COR-L47 (cell line): ENCODE measurements around the gene ZNF654.
"Not testable (repeated sequence)": the region's sequence is repeated elsewhere in the genome, so short reads cannot be mapped to it uniquely, and the experiment has no call there.

Experiments used
- DNase-seq: peaks from one replicate; lab custom pipeline; 2025; lab: John Stamatoyannopoulos, UW

Gene ZNF654

DNA sequence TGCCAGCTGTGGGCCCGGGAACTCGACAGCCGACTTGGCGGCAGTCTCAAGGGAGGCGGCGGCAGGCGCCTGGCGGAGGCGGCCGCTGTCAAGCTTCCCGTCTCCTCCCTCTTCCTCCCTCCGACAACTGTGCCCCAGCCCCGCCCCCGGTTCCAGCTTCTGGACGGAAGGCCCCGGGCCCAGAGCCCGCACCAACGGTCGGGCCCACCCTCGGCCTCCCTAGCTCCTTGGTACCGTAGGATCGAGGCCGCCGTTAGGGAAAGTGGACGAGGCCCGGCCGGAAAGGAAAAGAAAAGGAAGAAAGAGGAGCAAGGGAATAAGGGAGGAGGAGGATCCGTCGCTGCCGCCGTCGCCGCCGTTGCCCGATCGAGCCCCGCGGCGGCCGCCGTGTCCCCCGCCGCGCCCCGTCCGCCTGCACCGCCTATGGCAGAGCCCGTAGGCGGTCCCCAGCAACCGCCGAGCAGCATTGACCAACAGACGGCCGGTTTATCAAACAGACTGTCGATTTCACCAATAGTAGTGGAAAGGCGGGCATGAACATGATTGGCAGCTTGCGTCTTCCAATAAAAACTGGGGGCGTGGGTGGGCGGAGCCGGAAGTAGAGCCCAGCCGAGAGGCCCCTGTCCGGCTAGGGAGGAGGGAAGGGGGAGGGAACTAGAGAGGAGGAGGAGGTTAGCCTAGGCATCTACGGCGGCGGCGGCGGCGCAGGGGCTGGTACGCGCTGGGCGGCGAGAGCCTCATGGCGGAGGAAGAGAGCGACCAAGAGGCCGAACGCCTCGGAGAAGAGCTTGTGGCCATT lies at the start of gene ZNF654, which contains the start of gene CGGBP1:
ZNF654 (plus strand) TSS at position 675 of the 799 bp plus-strand sequence; CDS start at position 740, 65 bp downstream.
CGGBP1 (minus strand) TSS at position 425 of the 799 bp plus-strand sequence. CDS start 3,029 bp downstream, outside the sequence.
- DNase-seq = peak; percentile 90

DNA sequence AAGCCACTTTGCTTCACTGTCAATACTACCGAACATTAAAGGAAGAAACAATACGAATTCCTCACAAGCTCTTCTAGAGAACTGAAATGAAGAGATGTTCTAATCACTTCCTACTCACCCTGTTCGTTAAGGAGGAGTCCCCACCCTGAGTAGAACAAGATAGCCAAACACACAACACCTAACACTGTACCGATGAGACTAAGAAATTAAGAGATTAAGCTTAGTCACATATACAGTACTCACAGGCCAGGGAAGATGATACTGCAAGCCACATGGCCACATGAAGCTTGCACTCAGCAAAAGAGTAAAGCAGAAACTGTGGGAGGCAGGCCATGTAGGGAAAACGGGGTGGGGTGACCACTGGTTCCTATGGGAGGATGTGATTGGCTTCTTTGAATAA lies 48.2 kb upstream of the ZNF654 start:
- no peak for DNase-seq

DNA sequence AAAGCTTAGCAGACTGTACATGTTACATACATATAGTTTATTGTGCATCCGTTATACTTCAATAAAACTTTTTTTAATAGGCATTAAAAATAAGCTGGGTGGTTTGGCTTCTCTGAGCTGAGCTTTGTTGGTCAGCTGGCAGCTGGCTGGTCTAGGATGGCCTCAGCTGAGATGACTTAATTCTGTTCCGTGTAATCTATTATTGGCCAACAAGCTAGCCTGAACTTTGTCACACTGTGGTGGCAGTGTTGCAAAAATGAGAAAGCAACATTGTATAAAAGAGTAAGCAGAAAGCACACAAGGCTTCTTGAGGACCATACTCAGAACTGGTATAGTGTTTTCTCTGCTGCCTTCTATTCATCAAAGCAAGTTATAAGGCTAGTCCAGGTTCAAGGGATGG lies 45.5 kb upstream of the ZNF654 start:
- DNase-seq = no peak

DNA sequence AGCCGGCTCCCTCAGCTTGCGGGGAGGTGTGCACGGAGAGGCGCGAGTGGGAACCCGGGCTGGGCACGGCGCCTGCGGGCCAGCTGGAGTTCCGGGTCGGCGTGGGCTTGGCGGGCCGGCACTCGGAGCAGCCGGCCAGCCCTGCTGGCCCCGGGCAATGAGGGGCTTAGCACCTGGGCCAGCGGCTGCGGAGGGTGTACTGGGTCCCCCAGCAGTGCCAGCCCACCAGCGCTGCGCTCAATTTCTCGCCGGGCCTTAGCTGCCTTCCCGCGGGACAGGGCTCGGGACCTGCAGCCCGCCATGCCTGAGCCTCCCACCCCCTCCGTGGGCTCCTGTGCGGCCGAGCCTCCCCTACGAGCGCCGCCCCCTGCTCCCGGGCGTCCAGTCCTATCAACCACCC lies 43.4 kb upstream of the ZNF654 start:
- DNase-seq = not testable (repeated sequence)

DNA sequence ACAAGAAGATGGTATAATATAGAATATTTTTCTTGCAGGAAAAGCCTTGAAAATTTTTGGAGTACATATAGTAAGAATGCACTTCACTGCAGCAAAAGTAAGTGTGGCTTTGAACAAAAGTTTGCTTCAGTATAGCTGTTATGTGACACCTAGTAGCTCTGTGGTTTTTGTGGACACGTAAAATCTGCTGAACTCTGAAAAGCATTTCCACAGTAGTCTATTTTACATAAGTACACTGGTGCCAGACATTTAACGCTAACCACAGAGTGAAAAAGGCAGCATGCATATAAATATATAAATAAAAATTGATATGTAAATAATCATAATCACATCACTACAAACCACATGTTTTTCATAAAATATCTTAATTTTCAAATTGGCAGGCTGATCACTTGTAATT lies 40.0 kb upstream of the ZNF654 start:
- DNase-seq = no peak

DNA sequence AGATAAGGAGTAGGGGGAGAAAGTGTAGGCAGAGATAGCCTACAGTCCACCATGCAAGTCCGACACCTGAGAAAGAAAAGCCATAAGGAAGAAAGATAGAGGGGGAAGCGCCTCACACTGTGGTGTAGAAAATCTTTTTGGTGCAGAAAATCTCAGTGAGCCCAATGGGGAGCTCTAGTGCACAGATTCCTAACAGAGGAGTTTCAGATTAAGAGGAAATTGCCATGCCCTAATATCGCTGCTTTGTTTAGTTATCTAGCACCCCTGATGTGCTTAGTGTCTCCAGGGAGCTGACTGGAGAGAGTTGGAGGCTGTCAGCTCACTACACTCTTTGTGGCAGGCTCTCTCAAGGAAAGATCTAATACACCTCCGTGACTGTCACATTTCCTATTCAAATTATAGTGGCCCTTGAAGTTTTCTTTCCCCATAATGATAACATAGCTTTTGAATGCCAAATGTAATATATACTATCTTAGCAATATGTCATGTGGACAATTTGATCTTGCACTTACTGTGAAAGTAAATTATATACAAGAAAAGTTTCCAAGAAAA lies 34.0 kb upstream of the ZNF654 start:
- DNase-seq = no peak

DNA sequence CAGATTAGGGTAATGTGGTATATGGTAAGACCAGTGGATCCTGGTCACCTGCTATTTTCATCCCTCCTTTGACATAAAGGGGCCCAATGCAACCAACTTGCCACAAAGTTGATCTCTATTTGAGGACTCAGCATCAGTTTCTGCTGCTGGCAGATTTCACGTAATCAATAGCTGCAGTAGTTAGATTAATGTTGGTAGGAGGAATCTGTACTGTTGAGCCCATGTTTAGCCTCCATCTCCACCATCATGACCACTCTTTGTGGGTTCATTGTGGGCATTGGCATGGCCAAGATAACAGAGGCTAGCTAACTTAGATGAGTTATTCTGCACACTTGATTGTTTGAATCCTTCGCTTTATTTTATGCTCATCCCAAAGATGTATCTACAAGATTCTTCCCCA lies 30.2 kb upstream of the ZNF654 start:
- DNase-seq = no peak

DNA sequence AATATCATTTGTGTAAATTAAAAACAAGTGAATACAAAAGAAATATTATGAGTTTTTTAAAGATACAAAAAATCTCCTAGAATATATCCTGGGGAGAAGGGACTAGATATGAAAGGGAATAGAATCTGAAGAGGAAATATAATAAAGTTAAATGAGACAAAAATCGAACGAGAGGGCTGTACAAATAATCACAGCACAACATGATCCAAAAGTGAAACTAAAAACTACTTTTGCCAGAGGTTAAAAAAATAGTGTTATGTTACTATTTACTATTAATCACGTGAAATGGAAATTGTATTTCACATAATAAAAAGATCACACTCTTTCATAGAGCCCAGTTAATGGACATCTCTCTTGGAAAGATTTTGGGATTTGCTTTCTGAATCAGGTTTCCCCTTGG lies 28.8 kb upstream of the ZNF654 start:
- no peak for DNase-seq

DNA sequence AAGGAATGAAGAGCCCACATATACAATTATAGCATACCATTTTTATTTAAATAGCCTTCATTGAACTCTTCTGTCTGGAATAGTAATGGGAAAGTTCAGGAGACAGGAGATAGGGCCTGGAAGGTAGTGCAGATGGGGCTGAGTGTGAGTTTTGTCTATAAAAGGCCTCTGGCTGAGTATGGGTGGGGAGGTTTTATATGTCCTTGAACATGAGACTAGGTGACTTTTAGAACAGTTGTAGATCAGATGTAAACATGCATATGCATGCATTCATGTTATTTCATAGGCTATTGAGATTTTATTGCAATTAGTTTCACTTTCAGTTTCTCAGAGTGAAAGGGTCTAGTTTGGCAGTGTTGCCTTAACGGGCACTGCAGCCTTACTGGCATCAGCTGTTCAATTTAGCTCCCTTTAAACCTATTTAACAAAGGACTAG lies 27.4 kb upstream of the ZNF654 start:
- DNase-seq = no peak

DNA sequence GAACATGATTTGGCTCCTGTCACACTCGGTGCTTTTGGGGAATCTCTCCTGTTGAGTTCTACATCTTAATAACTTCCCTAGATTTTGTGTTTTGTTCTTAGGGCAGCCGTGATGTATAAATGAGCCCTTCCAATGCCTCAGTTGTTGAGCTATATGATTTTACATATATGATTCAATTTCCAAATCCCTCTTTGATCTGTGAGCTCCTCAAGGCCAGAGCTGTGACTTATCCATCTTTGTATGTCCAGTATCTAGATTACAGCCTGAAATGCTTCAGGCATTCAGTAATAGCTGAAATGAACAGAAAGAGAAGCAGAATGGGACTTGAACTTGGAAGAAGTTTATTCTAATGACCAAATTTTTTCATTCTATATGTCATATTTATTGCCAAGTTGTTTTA lies 26.8 kb upstream of the ZNF654 start:
- DNase-seq = no peak

DNA sequence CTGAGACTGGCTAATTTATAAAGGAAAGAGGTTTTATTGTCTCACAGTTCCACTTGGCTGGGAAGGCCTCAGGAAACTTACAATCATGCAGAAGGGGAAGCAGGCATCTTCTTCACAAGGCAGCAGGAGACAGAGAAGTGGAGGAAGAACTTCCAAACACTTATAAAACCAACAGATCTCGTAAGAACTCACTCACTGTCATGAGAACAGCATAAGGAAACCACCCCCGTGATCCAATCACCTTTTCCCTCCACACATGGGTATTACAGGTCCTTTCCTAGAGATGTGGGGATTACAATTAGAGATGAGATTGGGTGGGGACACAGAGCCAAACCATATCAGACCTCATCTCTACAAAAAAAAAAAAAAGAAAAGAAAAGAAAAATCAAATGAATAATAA lies 26.0 kb upstream of the ZNF654 start:
- no peak for DNase-seq

DNA sequence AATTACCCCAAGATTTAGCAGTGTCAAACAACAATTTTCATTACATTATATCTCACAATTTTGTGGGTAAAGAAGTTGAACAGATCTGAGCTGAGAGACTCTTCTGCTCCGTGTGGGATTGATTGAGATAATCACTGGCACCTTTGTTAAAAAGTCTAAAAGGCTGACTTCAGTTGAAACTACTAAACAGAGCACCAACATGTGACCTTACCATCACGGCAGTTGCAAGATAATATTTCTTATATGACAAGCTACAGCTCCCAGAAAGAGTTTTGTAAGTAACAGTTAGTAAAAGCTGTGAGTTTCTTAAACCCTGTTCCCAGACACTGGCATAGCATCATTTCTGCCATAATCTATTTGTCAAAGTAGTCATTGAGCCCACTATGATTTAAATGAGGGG lies 25.2 kb upstream of the ZNF654 start:
- no peak for DNase-seq

DNA sequence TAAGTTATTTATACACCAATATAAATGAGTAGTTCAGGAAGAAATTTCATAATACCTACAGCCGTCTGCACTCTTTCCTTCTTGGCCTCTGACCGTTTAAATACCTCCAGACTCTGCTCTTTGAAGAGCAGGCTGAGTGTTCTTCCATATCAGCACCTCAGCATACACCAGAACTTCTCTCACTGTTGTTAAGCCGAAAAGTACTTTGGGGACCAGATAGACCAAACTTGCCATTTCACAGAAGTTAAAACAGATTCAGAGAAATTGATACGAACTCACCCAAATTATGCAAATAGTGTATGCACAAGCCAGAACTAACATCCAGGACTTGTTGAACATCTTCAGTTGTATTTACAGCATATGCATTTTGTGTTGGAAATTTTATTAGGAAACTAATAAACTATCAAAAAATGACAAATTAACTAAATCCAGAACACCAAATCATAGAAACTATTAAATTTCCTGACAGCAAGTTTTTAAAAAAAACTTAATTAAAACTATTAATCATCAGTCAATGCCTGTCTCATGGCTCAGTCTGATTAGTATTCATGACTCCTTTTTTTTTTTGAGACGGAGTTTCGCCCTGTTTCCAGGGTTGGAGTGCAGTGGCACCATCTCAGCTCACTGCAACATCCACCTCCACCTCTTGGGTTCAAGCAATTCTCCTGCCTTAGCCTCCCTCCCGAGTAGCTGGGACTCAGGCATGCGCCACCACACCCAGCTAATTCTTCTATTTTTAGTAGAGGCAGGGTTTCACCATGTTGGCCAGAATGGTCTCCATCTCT lies 24.4 kb upstream of the ZNF654 start:
- DNase-seq = no peak

DNA sequence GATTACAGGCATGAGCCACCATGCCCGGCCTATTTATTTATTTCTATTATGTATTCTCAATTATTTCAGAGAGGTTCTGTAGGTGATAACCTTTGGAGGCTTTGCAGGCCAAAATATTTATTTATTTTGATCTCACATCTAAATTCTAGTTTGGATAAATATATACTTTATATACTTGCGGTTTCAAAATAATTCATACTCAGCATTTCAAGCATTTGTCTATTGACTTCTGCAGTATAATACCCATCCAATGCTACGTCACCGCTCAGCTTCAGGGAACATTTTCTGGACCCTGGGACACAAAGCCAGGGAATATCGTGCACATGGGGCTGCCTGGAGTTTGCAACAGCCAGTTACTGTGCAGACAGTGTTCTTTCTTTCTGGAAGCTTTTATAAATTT lies 22.8 kb upstream of the ZNF654 start:
- no peak for DNase-seq

DNA sequence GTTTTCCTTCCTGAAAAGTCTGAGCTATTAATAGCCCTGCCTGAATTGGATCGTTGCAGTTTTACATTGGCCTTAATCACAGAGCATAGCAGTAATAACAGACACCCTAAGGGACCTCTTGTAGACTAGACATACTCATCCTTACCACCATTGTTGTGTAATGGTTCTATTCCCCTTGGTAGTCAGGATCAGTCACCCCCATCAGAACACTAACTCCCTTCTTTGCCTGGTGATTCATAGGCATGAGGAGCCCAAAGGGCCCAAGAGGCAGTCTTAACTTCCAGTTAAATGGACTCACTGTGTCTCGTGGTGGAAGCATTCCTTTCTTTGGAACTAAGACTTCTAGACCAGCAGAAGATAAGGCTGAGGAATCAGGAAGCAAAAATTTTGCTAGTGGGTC lies 20.5 kb upstream of the ZNF654 start:
- DNase-seq = no peak

DNA sequence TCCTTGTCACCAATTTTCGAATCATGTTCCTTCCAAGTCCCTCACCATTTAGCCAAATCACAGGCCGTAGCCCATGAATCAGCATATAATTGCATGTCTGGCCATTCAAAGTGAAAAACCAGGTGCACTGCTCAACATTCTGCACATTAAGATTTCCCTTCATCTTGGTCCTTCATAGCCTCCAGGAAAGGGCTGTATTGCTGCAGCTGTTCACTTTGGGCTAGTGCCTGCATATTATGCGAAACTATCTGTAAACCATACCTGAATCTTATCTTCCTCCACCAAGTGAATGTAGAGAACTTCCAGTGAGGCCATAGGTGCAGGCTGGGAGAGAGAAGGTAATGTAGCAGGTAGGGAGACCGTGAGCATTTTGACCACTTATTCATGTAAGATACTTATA lies 18.5 kb upstream of the ZNF654 start:
- no peak for DNase-seq

DNA sequence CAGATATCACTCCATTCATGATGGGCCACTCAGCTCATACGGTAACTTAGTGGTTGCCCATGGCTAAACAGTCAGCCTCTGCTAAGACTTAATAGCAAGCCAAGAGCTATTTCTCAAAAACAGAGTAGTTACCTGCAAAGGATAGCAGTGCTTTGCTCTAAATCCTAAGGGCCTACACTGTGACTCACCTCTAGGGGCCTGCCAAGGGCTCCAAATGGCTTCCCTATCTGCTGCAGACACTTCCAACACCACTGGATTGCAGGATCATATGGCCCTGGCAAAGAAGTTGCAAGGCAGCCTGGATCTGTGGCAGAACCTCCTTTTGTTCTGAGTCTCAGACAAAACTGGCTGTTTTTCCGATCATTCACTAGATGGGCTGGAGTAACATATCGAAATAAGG lies 18.1 kb upstream of the ZNF654 start:
- no peak for DNase-seq

DNA sequence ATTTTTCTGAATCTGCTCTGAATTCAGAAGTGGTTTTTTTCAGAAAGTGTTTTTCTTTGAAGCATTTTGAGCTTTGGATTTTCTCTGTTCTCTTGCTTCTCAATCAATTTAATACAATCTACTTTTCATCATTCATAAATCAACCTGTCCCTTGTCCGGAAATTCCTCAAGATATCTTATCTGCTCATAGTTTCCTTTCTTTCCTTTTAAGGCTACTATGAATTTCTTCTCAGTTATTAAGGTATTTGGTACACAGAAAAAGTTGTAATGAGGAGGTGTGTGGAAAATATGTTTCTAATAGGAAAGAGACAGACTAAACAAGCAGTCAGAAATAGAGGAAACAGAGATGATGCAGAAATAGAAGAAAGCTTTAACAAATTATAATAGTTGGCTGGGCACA lies 14.6 kb upstream of the ZNF654 start:
- no peak for DNase-seq

DNA sequence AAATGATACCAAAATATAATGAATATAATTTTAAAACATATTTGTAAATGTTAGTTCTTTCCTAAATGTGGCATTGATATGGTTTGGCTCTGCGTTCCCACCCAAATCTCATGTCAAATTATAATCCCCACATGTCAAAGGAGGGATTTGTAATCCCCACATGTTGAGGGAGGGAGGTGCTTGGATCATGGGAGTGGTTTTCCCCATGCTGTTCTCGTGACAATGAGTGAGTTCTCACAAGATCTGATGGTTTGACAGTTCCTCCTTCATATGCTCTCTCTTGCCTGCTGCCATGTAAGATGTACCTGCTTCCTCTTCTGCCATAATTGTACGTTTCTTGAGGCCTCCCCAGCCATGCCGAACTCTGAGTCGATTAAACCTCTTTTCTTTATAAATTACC lies 12.3 kb upstream of the ZNF654 start:
- no peak for DNase-seq

DNA sequence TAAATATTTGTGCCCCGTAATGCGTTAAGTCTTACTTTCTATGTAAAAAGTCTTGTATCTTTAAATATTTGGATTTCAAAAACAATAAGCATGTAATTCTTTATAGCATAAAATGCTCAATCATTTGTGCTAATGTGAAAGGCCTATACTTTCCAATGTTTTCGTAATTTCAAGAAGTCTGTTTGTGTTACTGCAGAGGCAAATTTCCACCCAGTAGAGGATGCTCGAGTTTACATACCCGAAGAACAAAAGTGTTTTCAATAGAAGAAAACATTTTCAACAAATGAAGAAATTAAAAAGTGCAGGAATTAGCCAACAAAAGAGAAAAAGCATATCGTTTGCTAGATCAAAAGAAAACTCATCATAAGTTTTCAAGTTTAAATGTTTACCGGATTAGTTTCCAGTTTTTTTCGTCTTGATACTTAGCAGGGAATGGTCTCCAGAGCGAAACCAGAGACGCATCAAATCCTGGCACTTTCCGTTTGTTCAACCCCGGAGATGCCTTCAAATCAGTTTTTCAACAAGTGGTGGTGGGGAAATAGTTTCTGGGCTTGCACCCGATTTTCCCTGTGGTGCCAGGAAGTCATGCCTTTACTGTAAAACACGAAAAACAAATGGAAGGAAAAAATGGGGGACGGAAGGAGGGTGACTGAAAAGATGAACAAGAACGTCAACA lies 1.3 kb upstream of the ZNF654 start:
- no peak for DNase-seq

DNA sequence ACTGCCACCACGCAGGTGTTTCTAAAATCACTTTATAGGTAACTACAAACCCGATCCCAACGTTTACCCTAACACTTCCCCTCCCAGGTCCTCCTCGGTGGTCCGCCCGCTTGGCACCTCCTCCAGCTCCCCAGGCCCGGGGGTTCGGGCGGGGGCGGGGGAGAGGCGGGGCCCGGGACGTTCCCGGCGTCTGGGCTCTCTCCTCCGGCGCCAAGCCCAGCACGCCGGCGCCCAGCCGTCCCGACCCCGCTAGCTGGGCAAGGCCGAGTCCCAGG lies 812 bp upstream of the ZNF654 start:
- DNase-seq = no peak

DNA sequence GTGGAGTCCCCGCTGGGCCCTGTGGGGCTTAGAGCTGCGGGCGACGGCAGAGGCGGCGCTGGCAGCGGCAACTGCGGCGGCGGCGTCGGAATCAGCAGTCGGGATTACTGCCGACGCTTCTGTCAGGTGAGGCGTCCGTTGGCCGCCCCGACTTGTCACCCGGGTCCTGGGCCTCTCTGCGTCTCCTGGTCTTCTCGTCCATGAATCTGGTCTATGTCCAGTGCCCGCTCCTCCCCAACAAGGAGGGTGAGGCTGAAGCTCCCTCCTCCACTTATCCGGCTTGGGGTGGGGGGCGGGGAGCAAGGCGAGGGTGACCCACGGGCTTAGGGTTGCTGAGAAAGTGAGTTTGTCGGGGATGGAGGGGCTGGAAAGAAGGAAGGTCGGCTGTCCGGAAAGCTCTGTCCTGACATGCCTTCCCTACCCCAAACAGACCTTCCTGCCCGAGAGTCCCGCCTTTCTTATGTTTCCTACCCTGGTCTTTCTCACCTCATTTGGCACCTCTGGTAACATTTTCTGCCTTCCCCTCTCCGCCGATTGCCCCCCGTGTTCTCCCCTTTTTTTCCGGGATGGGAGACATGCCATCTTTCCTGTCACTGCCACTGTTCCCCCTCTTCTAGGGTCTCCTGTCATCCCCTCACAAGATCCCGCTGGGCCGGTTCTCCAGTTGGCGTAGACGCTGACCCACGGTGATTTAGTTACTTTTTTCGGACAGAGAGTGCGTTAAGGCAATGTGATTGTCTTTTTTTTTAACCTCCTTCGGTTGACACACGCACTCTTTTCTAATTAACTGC lies 520 bp downstream of the ZNF654 start:
- DNase-seq = peak; percentile 41
